ENCODE results near the gene ABCA4.

DNA sequence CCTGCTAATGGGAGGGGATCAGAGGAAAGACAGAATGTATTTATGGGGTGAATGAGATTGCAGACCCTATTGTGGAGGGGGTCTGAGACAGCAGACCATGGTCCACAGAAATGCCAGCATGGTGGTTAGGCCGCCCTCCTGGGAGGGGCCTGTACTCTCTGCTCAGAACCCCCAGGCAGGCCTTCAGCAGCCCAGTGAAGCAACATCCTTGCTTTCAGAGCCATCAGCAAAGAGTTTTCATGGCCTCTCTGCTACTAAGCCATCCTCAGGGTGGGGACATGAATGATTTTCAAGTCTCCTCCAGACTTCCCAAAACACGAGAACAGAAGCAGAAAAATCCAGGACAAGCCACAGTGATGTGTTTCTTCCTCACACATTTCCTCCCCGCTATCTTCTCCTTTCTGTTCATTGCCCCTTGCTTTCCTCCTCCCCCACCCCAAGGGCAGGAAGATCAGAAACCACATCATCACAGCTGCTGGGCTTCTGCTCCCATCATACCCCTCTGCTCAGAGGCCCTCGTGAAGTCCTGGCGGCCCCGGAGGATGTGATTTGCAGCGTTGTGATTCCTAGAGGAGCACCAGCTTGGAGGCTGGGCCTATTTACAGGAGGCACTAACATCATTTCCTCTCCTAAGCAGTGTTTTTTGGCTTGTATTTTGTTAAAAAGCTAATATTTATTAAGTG lies 48.0 kb downstream of the ABCA4 start:
- TF ChIP-seq CTCF (IDR thresholded peaks at IDR 0.05) (no peak), POLR2A (IDR thresholded peaks at IDR 0.05) (no peak), EP300 (IDR thresholded peaks at IDR 0.05) (no peak)
